GM19193 (cell line): ENCODE data around the gene CXCR6.

Experiments used
- POLR2A ChIP-seq: IDR thresholded peaks from 4 replicates; pipeline ENCODE4 v1.6.1; 2011; ENCODE audit not compliant: insufficient read depth, insufficient read length; ENCODE audit errors: extremely low read depth

The CXCR6 gene

DNA sequence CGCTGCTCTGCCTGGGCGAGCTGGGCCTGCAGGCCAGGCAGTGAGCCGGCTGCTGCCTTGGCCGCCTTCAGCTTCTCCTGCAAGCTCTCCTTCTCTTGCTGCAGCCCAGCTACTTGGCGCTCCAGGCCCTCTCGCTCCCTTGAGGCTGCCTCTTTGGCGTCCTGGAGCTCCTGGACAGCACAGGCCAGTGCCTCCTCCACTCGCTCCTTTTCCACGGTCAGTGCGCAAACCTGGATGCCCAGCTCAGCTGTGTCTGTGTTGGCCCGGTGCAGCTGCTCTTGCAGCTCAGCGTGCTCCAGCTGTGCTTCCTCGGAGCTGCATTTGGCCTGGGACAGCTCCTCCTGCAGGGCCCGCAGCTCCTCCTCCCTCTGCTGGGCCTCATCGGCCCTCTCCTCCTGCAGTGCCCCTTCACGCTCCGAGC, 23.1 kb downstream of the CXCR6 start:
- no peak for TF ChIP-seq POLR2A

DNA sequence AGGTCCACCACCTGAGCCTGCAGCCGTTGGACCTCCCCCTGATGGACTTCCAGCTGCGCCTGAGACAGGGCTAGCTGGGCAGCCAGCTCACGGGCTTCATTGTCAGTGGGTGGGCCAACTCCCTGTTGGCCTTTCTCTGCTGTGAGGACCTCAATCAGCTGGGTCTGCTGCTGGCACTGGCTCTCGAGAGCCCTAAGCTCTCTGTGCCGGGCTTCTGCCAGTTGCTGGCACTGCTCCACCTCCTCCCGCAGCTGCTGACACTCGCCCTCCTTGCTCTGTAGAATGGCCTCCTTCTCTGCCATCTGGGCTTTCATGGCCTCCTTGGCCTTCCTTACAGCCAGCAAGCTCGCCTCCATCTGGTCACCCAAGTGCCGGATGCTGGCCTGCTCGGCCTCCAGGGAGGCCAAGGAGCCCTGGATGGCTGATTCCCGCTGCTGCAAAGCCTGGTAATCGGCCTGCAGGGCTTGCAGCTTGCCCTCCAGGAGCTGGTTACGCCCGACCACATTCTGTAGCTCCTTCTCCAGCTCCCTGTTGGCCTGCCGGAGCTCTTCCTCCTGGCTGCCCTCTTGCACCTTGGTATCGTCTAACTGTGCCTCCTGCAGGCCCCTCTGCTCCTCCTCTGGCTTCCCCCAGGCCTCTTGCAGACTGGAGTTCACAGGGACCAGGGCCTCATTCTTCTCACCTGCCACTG, 23.8 kb downstream of the CXCR6 start:
- TF ChIP-seq POLR2A = no peak

DNA sequence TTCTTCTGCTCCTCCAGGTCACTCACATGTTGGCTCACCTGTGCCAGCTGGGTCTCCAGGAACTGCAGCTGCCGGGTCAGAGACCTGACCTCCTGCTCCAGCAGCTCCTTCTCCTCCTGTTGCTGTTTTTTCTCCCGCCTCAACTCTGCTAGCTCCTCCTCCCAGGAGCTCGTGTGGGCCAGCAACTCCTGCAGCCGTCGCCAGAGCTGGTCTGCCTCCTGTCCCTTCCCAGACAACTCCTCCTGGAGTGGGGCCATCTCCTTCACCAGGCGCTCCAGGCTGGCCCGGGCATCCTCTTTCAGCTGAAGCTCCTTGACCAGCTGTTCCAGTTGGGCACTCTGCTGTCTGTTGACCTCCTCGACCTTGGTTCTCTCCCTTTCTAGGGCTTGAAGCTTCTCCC, 24.5 kb downstream of the CXCR6 start:
- TF ChIP-seq POLR2A = no peak

DNA sequence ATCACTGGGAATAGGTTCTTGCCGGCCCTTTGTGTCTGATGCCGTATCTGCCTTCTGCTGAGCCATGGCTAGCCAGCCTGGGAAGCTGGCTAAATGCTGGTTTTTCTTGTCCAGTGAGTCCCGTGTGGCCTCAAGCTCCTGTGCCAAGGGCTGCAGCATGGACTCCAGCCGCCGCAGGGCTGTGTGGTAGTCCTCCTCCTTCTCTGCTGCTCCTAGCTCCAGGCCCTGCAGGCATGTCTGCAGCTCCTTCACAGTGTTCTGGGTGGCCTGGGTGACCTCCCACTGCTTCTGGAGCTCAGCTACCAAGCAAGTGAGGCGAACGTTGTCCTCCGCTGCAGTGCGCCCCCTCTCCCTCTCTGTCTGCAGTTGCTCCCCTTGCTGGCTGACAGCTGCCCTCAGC, 24.9 kb downstream of the CXCR6 start:
- TF ChIP-seq POLR2A = no peak

DNA sequence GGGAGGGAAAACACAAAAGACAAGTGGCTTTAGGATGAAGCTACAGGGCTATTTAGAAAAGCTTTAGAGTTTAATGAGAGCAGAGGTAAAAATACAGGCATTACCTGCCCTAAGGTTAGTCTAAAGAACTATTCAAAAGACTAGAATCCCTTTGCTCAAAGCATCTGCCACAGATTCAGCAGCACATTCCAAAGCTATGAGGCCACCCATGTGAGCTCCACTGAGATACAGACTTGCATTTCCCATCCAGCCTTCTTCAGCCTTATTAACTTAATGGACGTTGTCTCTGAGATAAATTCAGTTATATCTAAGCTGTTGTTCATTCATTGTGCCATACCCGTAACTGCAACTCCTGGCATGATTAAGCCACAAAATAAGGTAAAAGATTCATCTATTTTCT, 25.4 kb downstream of the CXCR6 start:
- no peak for TF ChIP-seq POLR2A

DNA sequence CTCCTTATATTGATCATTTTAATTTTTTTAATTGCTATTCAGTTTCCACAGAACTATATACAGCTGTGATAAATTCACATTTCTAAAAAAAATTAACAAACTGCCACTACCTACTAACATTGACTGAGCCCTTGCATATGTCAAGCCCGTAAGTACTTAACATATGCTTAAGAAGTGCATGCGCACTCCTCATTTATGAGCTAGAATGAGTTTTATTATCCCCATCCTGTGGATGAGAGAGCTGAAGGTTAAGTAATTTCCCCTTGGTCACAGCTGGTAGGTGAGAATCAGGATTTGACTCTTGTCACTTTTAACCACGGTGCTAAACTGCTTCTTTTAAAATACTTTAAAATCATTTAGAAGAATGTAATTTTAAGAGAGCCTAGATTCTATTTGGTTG, 25.9 kb downstream of the CXCR6 start:
- no peak for TF ChIP-seq POLR2A

DNA sequence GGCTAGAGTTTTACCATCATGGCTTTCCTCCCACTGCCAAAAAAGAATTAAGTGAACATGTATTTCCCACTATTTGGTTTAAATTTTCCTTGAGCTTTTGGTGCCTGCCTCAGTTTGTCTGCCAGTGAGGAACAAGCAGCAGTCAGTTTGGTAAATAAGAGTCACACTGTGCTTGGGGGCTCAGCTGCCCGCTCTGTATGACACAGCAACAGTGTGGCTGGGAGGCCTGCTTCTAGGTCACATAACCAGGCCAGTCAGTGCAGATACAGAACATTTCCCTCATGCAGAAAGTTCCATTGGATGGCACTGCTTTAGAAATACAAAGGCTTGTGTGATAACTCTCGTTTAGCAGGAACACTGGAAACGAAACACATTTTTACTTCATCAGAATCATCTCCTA, 26.7 kb downstream of the CXCR6 start:
- TF ChIP-seq POLR2A = no peak

DNA sequence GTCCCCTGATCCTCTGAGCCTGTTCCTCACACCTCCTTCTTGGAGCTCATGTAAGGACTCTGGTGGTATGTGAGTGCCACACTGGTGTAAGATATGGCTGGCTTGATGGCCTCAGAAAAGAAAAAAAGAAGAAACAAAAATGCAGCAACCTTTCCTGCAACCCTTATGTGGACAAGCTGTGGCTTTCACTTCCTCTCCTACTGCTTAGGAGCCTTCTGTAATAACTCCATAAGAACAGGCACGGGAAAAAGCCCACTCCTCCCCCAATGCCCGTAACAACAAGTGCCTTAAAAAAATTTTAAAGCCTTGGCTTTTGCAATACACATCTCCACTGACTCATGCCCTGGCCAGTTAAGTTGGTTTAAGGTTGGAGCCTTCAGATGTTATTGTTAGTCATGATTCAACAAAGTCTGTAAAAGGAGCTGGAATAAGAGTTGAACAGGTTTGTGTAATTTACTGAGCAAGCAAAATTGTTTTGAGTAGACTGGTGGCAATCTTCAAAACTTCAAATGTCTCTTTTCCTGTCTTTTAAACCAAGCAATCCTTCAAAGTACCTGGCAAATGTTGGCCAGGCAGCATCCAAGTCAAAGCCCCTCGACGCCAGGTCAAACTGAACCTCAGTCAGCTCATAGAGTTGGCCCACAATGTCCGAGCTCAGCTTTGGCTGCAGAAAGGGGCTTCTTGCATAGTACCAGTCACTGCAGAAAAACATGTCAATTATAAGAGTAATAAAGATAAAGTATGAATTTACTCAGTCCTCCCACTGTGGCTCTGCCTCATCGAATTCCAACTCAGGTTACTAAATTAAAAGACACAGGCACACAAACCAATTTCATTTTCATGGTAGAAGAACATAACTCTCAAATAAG, 29.5 kb downstream of the CXCR6 start:
- TF ChIP-seq POLR2A = no peak

DNA sequence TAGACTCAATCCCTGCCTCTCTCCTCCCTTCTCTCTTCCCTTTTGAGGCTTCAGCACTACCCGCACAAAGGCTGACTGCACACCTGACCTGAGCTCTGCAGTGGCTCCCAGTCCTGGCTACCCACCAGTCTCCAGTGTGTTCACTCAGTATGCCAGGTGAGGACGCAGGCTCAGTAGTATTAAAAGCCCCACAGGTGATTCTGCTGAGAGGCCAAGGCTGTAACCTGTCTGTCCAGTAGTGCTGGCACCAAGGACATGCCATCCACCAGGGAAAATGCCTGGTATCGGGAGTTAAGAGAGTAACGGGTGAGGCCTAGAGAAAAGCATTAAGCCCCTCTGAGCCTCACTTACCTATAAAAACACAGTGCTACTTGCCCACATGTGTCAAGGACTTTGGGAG, 31.4 kb downstream of the CXCR6 start:
- TF ChIP-seq POLR2A = no peak

DNA sequence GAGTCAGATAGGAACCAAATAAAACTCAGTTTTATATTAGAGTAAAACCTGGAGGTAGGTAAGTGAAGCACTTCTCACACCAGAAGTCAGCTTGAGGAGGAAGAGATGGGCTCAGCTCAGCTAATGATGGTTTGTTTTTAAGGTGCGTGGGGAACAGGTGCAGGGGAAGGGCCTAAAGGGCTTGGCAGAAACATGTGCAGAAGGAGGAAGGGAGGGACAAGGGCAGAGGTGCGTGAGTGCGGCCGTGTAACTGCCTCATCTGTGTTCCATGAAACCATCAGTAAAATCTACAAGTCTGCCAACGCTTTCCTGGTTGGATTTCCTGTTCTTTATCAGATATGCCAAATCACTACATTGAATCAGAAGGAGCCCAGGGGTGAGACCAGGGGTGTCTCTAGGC, 32.4 kb downstream of the CXCR6 start:
- no peak for TF ChIP-seq POLR2A

DNA sequence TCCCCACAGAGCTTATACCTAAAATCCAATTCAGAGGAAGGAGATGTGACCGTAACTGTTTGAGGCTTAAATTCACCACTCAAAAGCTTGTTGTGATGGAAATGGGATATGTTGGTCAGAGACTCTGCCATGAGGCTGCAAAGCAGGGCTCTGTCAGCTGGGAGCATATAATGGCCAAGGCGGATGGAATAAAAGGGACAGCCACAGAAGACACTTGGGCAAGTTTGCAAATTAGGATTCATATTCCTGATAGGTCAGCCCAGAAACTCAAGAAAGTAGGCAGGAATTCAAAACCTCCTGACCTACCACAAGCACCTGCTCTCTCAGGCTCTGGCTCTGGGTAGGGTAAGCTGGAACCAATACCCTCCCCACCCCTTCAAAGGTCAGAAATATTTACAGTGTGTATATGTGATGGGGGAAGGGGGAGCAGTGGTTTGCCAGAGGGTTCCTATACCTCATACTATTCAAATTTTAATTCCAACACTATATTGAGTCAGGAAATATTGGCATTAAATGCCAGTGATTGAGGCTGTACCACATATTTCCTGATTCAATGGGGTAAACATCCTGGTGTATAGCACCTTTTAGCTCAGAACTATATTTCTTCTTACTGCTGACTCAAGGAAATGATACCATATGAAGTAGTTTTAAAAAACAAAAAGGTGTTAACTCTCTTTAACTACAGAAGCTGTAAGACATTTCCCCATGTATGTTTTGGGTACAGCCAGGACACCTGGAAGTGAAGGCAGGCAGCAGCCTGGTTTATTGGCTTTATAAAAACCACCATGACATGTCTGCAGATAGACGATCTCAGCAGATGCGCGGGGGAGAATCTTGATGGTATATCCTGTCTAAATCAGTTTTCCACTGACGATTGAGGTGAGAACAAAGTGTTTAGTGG, 33.2 kb downstream of the CXCR6 start:
- no peak for TF ChIP-seq POLR2A

DNA sequence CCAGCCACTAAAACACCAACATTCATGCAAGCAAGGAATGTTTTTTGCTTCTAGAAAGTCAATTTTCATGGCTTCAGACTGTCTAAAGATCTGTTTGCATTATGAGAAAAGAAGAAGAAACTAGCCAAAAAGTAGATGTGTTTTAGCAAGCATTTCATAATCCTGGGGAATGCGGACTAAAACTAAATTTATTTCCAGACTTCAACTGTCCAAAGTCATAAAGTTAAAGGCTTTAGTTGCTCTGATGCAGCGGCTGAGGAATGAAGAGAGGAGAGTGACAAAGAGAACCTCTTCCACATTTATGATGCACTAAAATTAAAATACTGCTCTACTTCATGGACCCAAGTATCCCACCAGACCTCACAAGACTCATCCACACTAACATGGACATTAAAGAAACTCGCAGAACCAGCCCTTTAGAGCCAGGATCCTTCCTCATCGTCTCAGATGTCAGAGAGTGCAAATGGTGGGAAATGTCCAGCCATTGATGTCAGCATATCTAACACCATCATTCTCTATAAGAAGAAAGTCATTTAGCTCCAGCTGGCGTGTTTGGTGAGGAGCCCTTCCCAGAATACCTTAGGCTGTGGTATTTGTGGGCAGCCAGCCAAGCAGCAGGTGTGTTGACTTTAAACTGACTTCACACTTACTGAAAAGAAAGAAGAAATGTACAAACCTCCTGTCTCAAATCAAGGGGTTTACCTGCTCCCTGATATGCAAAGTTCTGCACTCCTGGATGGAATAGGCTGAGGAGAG, 34.9 kb downstream of the CXCR6 start:
- TF ChIP-seq POLR2A = no peak

DNA sequence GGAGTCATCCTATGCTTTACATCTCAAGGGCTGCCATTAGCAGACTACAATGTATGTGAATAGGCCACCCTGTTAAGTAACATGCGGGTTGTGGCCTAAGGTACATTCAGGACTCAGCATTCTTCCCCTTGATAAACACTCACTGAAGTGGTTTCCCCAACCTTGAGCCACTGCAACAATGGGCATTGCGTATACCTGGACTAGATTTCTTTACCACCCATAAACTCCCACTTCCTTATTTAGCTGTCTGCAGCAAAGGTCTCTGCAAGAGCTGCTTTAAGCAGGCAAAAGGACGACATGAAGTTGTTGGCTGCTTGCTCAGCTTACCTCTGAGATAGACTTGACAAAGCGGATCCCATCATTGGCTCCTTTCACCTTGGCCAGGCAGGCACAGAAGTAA, 36.1 kb downstream of the CXCR6 start:
- no peak for TF ChIP-seq POLR2A

DNA sequence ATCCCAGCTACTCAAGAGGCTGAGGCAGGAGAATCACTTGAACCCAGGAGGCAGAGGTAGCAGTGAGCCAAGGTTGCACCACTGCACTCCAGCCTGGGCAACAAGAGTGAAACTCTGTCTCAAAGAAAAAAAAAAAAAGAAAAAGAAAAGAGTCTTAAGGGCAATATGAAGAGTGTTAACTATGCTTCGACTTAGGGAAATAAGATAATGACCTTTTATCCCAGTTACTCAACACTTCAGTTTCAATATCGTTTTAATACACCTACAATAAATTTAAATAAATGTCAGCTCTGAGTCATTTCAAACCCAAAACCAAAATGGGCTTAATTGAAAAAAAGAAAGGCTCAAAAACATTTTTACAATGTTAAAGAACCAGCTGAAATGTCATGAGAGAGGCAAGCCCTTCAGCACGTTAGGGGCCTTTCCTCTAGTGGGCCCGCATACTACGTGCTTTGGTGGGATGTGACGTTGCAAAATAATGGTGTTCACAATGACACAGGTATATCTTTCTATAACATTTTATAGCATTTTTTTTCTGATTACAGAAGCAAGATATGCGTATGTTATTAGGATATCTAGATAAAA, 37.1 kb downstream of the CXCR6 start:
- no peak for TF ChIP-seq POLR2A
